HEK293 (cell line): ENCODE results near the gene FKBP8.

Source experiments
- HOXC10 ChIP-seq: sonication (generic); formaldehyde crosslinking; IDR thresholded peaks from 2 replicates; pipeline ENCODE4 v1.8.1; 2023; ENCODE audit warnings: mild to moderate bottlenecking, missing genetic modification reagents
- MYNN ChIP-seq: fragments of 450-650 bp; formaldehyde crosslinking; IDR thresholded peaks from 2 replicates; pipeline ENCODE4 v1.5.1; 2016; ENCODE audit warnings: missing biosample characterization, missing genetic modification characterization, borderline replicate concordance
- REPIN1 ChIP-seq: fragments of 450-650 bp; formaldehyde crosslinking; IDR thresholded peaks from 2 replicates; pipeline ENCODE4 v1.5.1; 2017; ENCODE audit warnings: missing biosample characterization, missing genetic modification characterization, low read depth
- REST ChIP-seq: fragments of 450-650 bp; formaldehyde crosslinking; IDR thresholded peaks from 2 replicates; pipeline ENCODE4 v1.5.1; 2016; ENCODE audit warnings: missing biosample characterization, missing genetic modification characterization
- SALL2 ChIP-seq: fragments of 450-650 bp; formaldehyde crosslinking; IDR thresholded peaks from 2 replicates; pipeline ENCODE4 v1.5.0; 2017; ENCODE audit warnings: missing biosample characterization, mild to moderate bottlenecking, missing genetic modification characterization, borderline replicate concordance
- ZBTB49 ChIP-seq: fragments of 450-650 bp; formaldehyde crosslinking; IDR thresholded peaks from 2 replicates; pipeline ENCODE4 v1.5.1; 2016; ENCODE audit warnings: missing biosample characterization, missing genetic modification characterization, low read depth
- ZBTB8A ChIP-seq: fragments of 450-650 bp; formaldehyde crosslinking; IDR thresholded peaks from 2 replicates; pipeline ENCODE4 v1.5.1; 2016; ENCODE audit warnings: missing biosample characterization, missing genetic modification characterization
- ZFP37 ChIP-seq: fragments of 450-650 bp; formaldehyde crosslinking; IDR thresholded peaks from 2 replicates; pipeline ENCODE4 v1.5.1; 2016; ENCODE audit warnings: missing biosample characterization, missing genetic modification characterization
- ZNF132 ChIP-seq: fragments of 450-650 bp; formaldehyde crosslinking; IDR thresholded peaks from 2 replicates; pipeline ENCODE4 v1.5.1; 2017; ENCODE audit warnings: missing biosample characterization, missing genetic modification characterization, borderline replicate concordance
- ZNF184 ChIP-seq: fragments of 450-650 bp; IDR thresholded peaks from 2 replicates; pipeline ENCODE4 v1.5.1; 2018; ENCODE audit warnings: missing biosample characterization, mild to moderate bottlenecking, missing genetic modification characterization
- ZNF223 ChIP-seq: fragments of 450-650 bp; formaldehyde crosslinking; IDR thresholded peaks from 2 replicates; pipeline ENCODE4 v1.5.1; 2016; ENCODE audit warnings: missing biosample characterization, missing genetic modification characterization
- ZNF324 ChIP-seq: fragments of 450-650 bp; formaldehyde crosslinking; IDR thresholded peaks from 2 replicates; pipeline ENCODE4 v1.5.1; 2016; ENCODE audit warnings: missing biosample characterization, missing genetic modification characterization
- ZNF433 ChIP-seq: fragments of 450-650 bp; formaldehyde crosslinking; IDR thresholded peaks from 2 replicates; pipeline ENCODE4 v1.5.1; 2016; ENCODE audit warnings: missing biosample characterization, missing genetic modification characterization, low read depth
- ZNF449 ChIP-seq: fragments of 450-650 bp; formaldehyde crosslinking; IDR thresholded peaks from 2 replicates; pipeline ENCODE4 v1.5.1; 2017; ENCODE audit warnings: missing biosample characterization, mild to moderate bottlenecking, missing genetic modification characterization, moderate library complexity
- ZNF501 ChIP-seq: fragments of 450-650 bp; formaldehyde crosslinking; IDR thresholded peaks from 2 replicates; pipeline ENCODE4 v1.5.1; 2016; ENCODE audit warnings: missing biosample characterization, missing genetic modification characterization
- ZNF544 ChIP-seq: fragments of 450-650 bp; formaldehyde crosslinking; IDR thresholded peaks from 2 replicates; pipeline ENCODE4 v1.5.0; 2017; ENCODE audit warnings: missing biosample characterization, missing genetic modification characterization
- ZNF558 ChIP-seq: fragments of 450-650 bp; formaldehyde crosslinking; IDR thresholded peaks from 2 replicates; pipeline ENCODE4 v1.5.1; 2016; ENCODE audit warnings: missing biosample characterization, missing genetic modification characterization
- ZNF626 ChIP-seq: fragments of 450-650 bp; sonication (Bioruptor Pico); formaldehyde crosslinking; IDR thresholded peaks from 2 replicates; pipeline ENCODE4 v1.5.1; 2018; ENCODE audit warnings: missing biosample characterization, missing genetic modification characterization, inconsistent platforms
- ZNF776 ChIP-seq: fragments of 450-650 bp; formaldehyde crosslinking; IDR thresholded peaks from 2 replicates; pipeline ENCODE4 v1.5.0; 2017; ENCODE audit warnings: missing biosample characterization, missing genetic modification characterization, borderline replicate concordance
- ZNF785 ChIP-seq: fragments of 450-650 bp; formaldehyde crosslinking; IDR thresholded peaks from 2 replicates; pipeline ENCODE4 v1.5.1; 2016; ENCODE audit warnings: missing biosample characterization, missing genetic modification characterization
- ZNF843 ChIP-seq: fragments of 450-650 bp; formaldehyde crosslinking; IDR thresholded peaks from 2 replicates; pipeline ENCODE4 v1.5.1; 2016; ENCODE audit warnings: missing biosample characterization, missing genetic modification characterization
- TF ChIP-seq, protein P1 (sequence below): fragments of 450-650 bp; formaldehyde crosslinking; IDR thresholded peaks from 2 replicates; pipeline ENCODE4 v1.5.1; 2017; ENCODE audit warnings: missing biosample characterization, missing genetic modification characterization
- TF ChIP-seq, protein P2 (sequence below): fragments of 450-650 bp; formaldehyde crosslinking; IDR thresholded peaks from 2 replicates; pipeline ENCODE4 v1.5.1; 2016; ENCODE audit warnings: missing biosample characterization, missing genetic modification characterization
- TF ChIP-seq, protein P3 (sequence below): fragments of 450-650 bp; formaldehyde crosslinking; IDR thresholded peaks from 2 replicates; pipeline ENCODE4 v1.5.1; 2016; ENCODE audit warnings: missing biosample characterization, missing genetic modification characterization
- TF ChIP-seq, protein P4 (sequence below): fragments of 450-650 bp; formaldehyde crosslinking; IDR thresholded peaks from 2 replicates; pipeline ENCODE4 v1.5.1; 2016; ENCODE audit warnings: missing biosample characterization, missing genetic modification characterization

Gene FKBP8

GRCh38 chr19:18589380-18590272, 46.3 kb upstream of the FKBP8 start (continued):
- peak; percentile 62; the same call in 1 of the 2 replicates for TF ChIP-seq ZNF449 (tag by site-specific recombination)
- no peak for TF ChIP-seq REST
- TF ChIP-seq ZNF843 (tag by site-specific recombination) = no peak
- TF ChIP-seq ZNF501 = peak; percentile 15; the same call in 1 of the 2 replicates
- TF ChIP-seq ZBTB8A (tag by site-specific recombination) = no peak
- no peak for TF ChIP-seq MYNN (tag by site-specific recombination)
- TF ChIP-seq, protein P1, sequence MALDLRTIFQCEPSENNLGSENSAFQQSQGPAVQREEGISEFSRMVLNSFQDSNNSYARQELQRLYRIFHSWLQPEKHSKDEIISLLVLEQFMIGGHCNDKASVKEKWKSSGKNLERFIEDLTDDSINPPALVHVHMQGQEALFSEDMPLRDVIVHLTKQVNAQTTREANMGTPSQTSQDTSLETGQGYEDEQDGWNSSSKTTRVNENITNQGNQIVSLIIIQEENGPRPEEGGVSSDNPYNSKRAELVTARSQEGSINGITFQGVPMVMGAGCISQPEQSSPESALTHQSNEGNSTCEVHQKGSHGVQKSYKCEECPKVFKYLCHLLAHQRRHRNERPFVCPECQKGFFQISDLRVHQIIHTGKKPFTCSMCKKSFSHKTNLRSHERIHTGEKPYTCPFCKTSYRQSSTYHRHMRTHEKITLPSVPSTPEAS = no peak
- TF ChIP-seq ZNF776 (tag by site-specific recombination) = no peak
- no peak for TF ChIP-seq ZNF626 (tag by site-specific recombination)
- no peak for TF ChIP-seq ZNF558 (tag by site-specific recombination)
- TF ChIP-seq REPIN1 (tag by site-specific recombination) = no peak
- TF ChIP-seq, protein P2, sequence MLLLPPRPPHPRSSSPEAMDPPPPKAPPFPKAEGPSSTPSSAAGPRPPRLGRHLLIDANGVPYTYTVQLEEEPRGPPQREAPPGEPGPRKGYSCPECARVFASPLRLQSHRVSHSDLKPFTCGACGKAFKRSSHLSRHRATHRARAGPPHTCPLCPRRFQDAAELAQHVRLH (tag by site-specific recombination) = no peak
- no peak for TF ChIP-seq HOXC10 (CRISPR knock-in tag)
- TF ChIP-seq ZFP37 (tag by site-specific recombination) = no peak
- TF ChIP-seq ZBTB49 (tag by site-specific recombination) = no peak
- TF ChIP-seq ZNF223 (tag by site-specific recombination) = peak; percentile 99
- no peak for TF ChIP-seq SALL2 (tag by site-specific recombination)
- no peak for TF ChIP-seq ZNF132 (tag by site-specific recombination)
- TF ChIP-seq, protein P3, sequence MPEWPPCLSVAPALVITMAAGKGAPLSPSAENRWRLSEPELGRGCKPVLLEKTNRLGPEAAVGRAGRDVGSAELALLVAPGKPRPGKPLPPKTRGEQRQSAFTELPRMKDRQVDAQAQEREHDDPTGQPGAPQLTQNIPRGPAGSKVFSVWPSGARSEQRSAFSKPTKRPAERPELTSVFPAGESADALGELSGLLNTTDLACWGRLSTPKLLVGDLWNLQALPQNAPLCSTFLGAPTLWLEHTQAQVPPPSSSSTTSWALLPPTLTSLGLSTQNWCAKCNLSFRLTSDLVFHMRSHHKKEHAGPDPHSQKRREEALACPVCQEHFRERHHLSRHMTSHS = no peak
- no peak for TF ChIP-seq ZNF324 (tag by site-specific recombination)
- no peak for TF ChIP-seq ZNF433 (tag by site-specific recombination)
- TF ChIP-seq, protein P4, sequence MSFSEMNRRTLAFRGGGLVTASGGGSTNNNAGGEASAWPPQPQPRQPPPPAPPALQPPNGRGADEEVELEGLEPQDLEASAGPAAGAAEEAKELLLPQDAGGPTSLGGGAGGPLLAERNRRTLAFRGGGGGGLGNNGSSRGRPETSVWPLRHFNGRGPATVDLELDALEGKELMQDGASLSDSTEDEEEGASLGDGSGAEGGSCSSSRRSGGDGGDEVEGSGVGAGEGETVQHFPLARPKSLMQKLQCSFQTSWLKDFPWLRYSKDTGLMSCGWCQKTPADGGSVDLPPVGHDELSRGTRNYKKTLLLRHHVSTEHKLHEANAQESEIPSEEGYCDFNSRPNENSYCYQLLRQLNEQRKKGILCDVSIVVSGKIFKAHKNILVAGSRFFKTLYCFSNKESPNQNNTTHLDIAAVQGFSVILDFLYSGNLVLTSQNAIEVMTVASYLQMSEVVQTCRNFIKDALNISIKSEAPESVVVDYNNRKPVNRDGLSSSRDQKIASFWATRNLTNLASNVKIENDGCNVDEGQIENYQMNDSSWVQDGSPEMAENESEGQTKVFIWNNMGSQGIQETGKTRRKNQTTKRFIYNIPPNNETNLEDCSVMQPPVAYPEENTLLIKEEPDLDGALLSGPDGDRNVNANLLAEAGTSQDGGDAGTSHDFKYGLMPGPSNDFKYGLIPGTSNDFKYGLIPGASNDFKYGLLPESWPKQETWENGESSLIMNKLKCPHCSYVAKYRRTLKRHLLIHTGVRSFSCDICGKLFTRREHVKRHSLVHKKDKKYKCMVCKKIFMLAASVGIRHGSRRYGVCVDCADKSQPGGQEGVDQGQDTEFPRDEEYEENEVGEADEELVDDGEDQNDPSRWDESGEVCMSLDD (tag by site-specific recombination) = peak; percentile 1; the same call in 1 of the 2 replicates
- TF ChIP-seq ZNF184 (tag by site-specific recombination) = no peak
- no peak for TF ChIP-seq ZNF785 (tag by site-specific recombination)
- TF ChIP-seq ZNF544 = no peak
